K562 (cell line): Measurements from ENCODE around the gene EBI3. TPM values are rescaled to one million over a fixed set of nuclear protein-coding genes. Genes with fewer than 3 reads are reported as not detected.

Source experiments
- ATF7 ChIP-seq: fragments of 450-650 bp; IDR thresholded peaks from 2 replicates; pipeline ENCODE4 v1.7.1; 2014; ENCODE audit warnings: mild to moderate bottlenecking, moderate library complexity
- CC2D1A ChIP-seq: fragments of 450-650 bp; IDR thresholded peaks from 2 replicates; pipeline ENCODE4 v1.6.1; 2017; ENCODE audit warnings: mild to moderate bottlenecking
- HNRNPK ChIP-seq: fragments of 200-400 bp; formaldehyde crosslinking; IDR thresholded peaks from one replicate; pipeline ENCODE4 v1.6.1; 2018; ENCODE audit warnings: mild to moderate bottlenecking, low read depth, low read length; ENCODE audit not compliant: poor library complexity, severe bottlenecking
- HNRNPUL1 ChIP-seq: fragments of 200-400 bp; formaldehyde crosslinking; IDR thresholded peaks from 2 replicates; pipeline ENCODE4 v1.6.1; 2017; ENCODE audit warnings: low read length
- SNIP1 ChIP-seq: fragments of 450-650 bp; IDR thresholded peaks from 2 replicates; pipeline ENCODE4 v1.7.1; 2017; ENCODE audit warnings: low read depth, mild to moderate bottlenecking
- ZNF143 ChIP-seq: sonication (generic); formaldehyde crosslinking; IDR thresholded peaks from 2 replicates; pipeline ENCODE4 v1.9.0; 2022; ENCODE audit warnings: mild to moderate bottlenecking, missing genetic modification reagents
- ZNF507 ChIP-seq: conservative IDR thresholded peaks from 2 replicates; pipeline ENCODE4 v1.6.1; 2017; ENCODE audit warnings: missing genetic modification characterization, missing compliant biosample characterization
- ZNF551 ChIP-seq: fragments of 250-450 bp; sonication (Bioruptor Pico); IDR thresholded peaks from 2 replicates; pipeline ENCODE4 v1.5.0; 2021; ENCODE audit warnings: mild to moderate bottlenecking, moderate library complexity
- ZNF586 ChIP-seq: fragments of 450-650 bp; formaldehyde crosslinking; conservative IDR thresholded peaks from 2 replicates; pipeline ENCODE4 v1.4.0; 2020; ENCODE audit warnings: mild to moderate bottlenecking, moderate library complexity
- polyA plus RNA-seq, 8 experiments: library from polyadenylated mRNA; depleted of rRNA in 4 of 8; stranded (reverse) in 5 of 8; unstranded in 3 of 8; fragments of >200 nt; fragmentation: Nextera tagmentation in 2 of 8; fragmentation: Illumina TruSeq in 1 of 8; extraction: Ambion mirVana in 2 of 8; extraction: Trizol in 1 of 8; gene quantifications; 2 replicates each; pipeline versions ENCODE4 v1.2.1 to v1.2.3, GENCODE V29; 2011 to 2014; ENCODE audit warnings: inconsistent platforms in 1 of 8, missing spikeins in 1 of 8
- total RNA-seq, 7 experiments: library from RNA; depleted of rRNA in 6 of 7; stranded (reverse); fragments of >200 nt in 6 of 7; fragmentation: Illumina TruSeq in 2 of 7; extraction: Trizol in 2 of 7; gene quantifications; 2 replicates each; pipeline versions ENCODE4 v1.2.1 to v1.2.3, GENCODE V29; 2011 to 2021; ENCODE audit warnings: low replicate concordance in 1 of 7
- TF ChIP-seq, protein P1 (sequence below): fragments of 200-600 bp; sonication (generic); IDR thresholded peaks from one replicate; pipeline ENCODE4 v1.6.1; 2012; ENCODE audit warnings: mild to moderate bottlenecking, low read depth, low read length, inconsistent platforms
- TF ChIP-seq, protein P2 (sequence below): fragments of 450-650 bp; formaldehyde crosslinking; IDR thresholded peaks from 2 replicates; pipeline ENCODE4 v1.4.0; 2020; ENCODE audit warnings: mild to moderate bottlenecking, moderate library complexity
- TF ChIP-seq, protein P3 (sequence below): sonication (generic); formaldehyde crosslinking; IDR thresholded peaks from 2 replicates; pipeline ENCODE4 v1.8.0; 2022; ENCODE audit warnings: missing genetic modification reagents, mild to moderate bottlenecking, borderline replicate concordance
- TF ChIP-seq, protein P4 (sequence below): sonication (generic); formaldehyde crosslinking; IDR thresholded peaks from 2 replicates; pipeline ENCODE4 v1.8.1; 2023; ENCODE audit warnings: mild to moderate bottlenecking, missing genetic modification reagents, moderate library complexity

EBI3 gene
- total and polyA plus RNA-seq, 9 of the 15 experiments (the other 6 are each of a cell fraction or from before 2014, with no cell fraction given), result 0.08 to 0.35 (median 0.22) TPM; not detected in 6

DNA sequence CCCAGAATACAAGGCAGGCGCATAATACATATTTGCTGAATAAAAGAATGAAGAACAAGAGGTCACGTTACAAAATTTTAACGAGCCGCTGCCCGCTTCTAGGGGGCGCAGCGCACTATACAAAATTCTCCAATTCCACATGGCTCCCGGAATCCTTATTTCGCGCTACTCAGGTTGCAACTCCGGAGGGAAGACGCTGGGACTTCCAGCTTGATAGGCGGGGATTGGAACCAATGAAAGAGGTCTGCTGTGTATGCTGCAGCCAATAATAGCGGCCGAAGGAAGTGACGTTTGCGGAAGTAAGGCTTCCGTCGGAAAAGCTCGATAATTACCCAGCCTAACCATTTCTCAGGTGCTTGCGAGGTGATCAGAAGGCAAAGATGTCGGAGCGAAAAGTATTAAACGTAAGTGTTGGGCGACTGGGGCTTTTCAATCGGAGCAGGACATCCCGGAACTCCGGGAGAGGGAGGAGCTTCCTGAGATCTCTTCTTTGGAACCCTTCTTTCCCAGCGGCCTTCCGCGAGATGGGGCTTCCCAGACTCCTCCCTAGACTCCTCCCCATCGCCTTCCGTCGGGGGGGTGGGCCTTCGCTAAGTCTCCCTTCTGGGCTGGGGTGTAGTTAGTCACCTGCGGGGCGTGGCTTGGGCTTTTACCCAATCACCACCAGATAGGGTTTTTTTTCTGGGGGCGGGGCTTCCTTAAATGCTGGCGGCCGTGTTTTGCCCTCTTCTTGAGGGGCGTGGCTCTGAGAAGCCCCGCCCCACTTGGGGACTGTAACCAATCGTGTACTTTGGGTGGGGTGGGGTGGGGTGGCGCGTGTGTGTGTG, 17.7 kb downstream of the EBI3 start, which contains the start of gene YJU2 (continued):
- TF ChIP-seq, protein P1, sequence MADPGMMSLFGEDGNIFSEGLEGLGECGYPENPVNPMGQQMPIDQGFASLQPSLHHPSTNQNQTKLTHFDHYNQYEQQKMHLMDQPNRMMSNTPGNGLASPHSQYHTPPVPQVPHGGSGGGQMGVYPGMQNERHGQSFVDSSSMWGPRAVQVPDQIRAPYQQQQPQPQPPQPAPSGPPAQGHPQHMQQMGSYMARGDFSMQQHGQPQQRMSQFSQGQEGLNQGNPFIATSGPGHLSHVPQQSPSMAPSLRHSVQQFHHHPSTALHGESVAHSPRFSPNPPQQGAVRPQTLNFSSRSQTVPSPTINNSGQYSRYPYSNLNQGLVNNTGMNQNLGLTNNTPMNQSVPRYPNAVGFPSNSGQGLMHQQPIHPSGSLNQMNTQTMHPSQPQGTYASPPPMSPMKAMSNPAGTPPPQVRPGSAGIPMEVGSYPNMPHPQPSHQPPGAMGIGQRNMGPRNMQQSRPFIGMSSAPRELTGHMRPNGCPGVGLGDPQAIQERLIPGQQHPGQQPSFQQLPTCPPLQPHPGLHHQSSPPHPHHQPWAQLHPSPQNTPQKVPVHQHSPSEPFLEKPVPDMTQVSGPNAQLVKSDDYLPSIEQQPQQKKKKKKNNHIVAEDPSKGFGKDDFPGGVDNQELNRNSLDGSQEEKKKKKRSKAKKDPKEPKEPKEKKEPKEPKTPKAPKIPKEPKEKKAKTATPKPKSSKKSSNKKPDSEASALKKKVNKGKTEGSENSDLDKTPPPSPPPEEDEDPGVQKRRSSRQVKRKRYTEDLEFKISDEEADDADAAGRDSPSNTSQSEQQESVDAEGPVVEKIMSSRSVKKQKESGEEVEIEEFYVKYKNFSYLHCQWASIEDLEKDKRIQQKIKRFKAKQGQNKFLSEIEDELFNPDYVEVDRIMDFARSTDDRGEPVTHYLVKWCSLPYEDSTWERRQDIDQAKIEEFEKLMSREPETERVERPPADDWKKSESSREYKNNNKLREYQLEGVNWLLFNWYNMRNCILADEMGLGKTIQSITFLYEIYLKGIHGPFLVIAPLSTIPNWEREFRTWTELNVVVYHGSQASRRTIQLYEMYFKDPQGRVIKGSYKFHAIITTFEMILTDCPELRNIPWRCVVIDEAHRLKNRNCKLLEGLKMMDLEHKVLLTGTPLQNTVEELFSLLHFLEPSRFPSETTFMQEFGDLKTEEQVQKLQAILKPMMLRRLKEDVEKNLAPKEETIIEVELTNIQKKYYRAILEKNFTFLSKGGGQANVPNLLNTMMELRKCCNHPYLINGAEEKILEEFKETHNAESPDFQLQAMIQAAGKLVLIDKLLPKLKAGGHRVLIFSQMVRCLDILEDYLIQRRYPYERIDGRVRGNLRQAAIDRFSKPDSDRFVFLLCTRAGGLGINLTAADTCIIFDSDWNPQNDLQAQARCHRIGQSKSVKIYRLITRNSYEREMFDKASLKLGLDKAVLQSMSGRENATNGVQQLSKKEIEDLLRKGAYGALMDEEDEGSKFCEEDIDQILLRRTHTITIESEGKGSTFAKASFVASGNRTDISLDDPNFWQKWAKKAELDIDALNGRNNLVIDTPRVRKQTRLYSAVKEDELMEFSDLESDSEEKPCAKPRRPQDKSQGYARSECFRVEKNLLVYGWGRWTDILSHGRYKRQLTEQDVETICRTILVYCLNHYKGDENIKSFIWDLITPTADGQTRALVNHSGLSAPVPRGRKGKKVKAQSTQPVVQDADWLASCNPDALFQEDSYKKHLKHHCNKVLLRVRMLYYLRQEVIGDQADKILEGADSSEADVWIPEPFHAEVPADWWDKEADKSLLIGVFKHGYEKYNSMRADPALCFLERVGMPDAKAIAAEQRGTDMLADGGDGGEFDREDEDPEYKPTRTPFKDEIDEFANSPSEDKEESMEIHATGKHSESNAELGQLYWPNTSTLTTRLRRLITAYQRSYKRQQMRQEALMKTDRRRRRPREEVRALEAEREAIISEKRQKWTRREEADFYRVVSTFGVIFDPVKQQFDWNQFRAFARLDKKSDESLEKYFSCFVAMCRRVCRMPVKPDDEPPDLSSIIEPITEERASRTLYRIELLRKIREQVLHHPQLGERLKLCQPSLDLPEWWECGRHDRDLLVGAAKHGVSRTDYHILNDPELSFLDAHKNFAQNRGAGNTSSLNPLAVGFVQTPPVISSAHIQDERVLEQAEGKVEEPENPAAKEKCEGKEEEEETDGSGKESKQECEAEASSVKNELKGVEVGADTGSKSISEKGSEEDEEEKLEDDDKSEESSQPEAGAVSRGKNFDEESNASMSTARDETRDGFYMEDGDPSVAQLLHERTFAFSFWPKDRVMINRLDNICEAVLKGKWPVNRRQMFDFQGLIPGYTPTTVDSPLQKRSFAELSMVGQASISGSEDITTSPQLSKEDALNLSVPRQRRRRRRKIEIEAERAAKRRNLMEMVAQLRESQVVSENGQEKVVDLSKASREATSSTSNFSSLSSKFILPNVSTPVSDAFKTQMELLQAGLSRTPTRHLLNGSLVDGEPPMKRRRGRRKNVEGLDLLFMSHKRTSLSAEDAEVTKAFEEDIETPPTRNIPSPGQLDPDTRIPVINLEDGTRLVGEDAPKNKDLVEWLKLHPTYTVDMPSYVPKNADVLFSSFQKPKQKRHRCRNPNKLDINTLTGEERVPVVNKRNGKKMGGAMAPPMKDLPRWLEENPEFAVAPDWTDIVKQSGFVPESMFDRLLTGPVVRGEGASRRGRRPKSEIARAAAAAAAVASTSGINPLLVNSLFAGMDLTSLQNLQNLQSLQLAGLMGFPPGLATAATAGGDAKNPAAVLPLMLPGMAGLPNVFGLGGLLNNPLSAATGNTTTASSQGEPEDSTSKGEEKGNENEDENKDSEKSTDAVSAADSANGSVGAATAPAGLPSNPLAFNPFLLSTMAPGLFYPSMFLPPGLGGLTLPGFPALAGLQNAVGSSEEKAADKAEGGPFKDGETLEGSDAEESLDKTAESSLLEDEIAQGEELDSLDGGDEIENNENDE, result no peak
- TF ChIP-seq, protein P2, sequence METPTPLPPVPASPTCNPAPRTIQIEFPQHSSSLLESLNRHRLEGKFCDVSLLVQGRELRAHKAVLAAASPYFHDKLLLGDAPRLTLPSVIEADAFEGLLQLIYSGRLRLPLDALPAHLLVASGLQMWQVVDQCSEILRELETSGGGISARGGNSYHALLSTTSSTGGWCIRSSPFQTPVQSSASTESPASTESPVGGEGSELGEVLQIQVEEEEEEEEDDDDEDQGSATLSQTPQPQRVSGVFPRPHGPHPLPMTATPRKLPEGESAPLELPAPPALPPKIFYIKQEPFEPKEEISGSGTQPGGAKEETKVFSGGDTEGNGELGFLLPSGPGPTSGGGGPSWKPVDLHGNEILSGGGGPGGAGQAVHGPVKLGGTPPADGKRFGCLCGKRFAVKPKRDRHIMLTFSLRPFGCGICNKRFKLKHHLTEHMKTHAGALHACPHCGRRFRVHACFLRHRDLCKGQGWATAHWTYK (CRISPR knock-in tag), result 0 out of 2 replicates have a peak, but pooled peaks have one; percentile 37
- TF ChIP-seq, protein P3, sequence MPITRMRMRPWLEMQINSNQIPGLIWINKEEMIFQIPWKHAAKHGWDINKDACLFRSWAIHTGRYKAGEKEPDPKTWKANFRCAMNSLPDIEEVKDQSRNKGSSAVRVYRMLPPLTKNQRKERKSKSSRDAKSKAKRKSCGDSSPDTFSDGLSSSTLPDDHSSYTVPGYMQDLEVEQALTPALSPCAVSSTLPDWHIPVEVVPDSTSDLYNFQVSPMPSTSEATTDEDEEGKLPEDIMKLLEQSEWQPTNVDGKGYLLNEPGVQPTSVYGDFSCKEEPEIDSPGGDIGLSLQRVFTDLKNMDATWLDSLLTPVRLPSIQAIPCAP, result no peak
- TF ChIP-seq HNRNPK (no peak), ZNF143 (CRISPR knock-in tag) (no peak), ZNF507 (no peak), CC2D1A (0 out of 2 replicates have a peak, but pooled peaks have one; percentile 75), SNIP1 (no peak), HNRNPUL1 (no peak), ZNF551 (CRISPR knock-in tag) (no peak), ATF7 (peak; percentile 92), ZNF586 (CRISPR knock-in tag) (no peak)
- TF ChIP-seq, protein P4, sequence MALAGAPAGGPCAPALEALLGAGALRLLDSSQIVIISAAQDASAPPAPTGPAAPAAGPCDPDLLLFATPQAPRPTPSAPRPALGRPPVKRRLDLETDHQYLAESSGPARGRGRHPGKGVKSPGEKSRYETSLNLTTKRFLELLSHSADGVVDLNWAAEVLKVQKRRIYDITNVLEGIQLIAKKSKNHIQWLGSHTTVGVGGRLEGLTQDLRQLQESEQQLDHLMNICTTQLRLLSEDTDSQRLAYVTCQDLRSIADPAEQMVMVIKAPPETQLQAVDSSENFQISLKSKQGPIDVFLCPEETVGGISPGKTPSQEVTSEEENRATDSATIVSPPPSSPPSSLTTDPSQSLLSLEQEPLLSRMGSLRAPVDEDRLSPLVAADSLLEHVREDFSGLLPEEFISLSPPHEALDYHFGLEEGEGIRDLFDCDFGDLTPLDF (CRISPR knock-in tag), result peak; percentile 83
